Upper lobe of right lung (tissue), 1 donor: ENCODE results near the gene EEF2K. TPM values are rescaled to one million over a fixed set of nuclear protein-coding genes. Genes with fewer than 3 reads are reported as not detected.

Experiments
- ATAC-seq: fragments of 200-7000 bp; cut with Tn5 transposase; one replicate; pipeline ENCODE4 v1.9.1; 2020; ENCODE audit warnings: mild to moderate bottlenecking, moderate library complexity
- DNase-seq: peaks from one replicate; pipeline ENCODE4 v3.0.0-alpha.2; 2020
- H3K27ac ChIP-seq: fragments of 200-600 bp; one replicate; pipeline ENCODE4 v1.8.0; 2022
- H3K27me3 ChIP-seq: fragments of 200-600 bp; one replicate; pipeline ENCODE4 v1.8.0; 2022; ENCODE audit warnings: mild to moderate bottlenecking
- H3K36me3 ChIP-seq: fragments of 200-600 bp; one replicate; pipeline ENCODE4 v1.8.0; 2022
- H3K4me1 ChIP-seq: fragments of 200-600 bp; one replicate; pipeline ENCODE4 v1.8.0; 2022
- H3K4me3 ChIP-seq: fragments of 200-600 bp; one replicate; pipeline ENCODE4 v1.8.0; 2022; ENCODE audit warnings: mild to moderate bottlenecking
- H3K9me3 ChIP-seq: fragments of 200-600 bp; one replicate; pipeline ENCODE4 v1.8.0; 2022
- CTCF ChIP-seq: fragments of 200-600 bp; IDR thresholded peaks from one replicate; pipeline ENCODE4 v1.8.0; 2022; ENCODE audit warnings: antibody characterized with exemption
- intact Hi-C: fragments of 100-400 bp; cut with DNase I; formaldehyde crosslinking; loops from one replicate; pipeline ENCODE4 v1.11.0; 2022
- total RNA-seq: library from RNA; stranded (reverse); fragmentation: NEBNext Ultra II Directional; extraction: Animal tissue kit (Norgen Biotek cat#: 25700); gene quantifications from one replicate; pipeline ENCODE4 v1.2.1, GENCODE V29; 2021
- donor health status: DM: no; HTN: yes; CAD: no; lungs with severe emphysema.

Gene EEF2K
- total RNA-seq, 1 donor from 2014 or later, result 34.9 TPM

- TF ChIP-seq CTCF, result no peak
- intact Hi-C loops, result no loop called here
- Histone ChIP-seq H3K36me3 (no peaks in the 10 kb centered on the region), H3K27ac (peak overlapping the region; percentile 95), H3K4me1 (peaks cover 36% of the 10 kb centered on the region), H3K27me3 (no peaks in the 10 kb centered on the region), H3K4me3 (peak overlapping the region; percentile 73), H3K9me3 (no peaks in the 10 kb centered on the region)
- ATAC-seq (peak; percentile 83), DNase-seq (peak; percentile 100)
These were observed 15.1 kb upstream of the EEF2K start for GRCh38 chr16:22190776-22191531.

- intact Hi-C loops, result no loop called here
- Histone ChIP-seq H3K9me3 (no peaks in the 10 kb centered on the region), H3K4me1 (peaks cover 36% of the 10 kb centered on the region), H3K4me3 (peak overlapping the region; percentile 55), H3K36me3 (no peaks in the 10 kb centered on the region), H3K27ac (peak overlapping the region; percentile 95), H3K27me3 (no peaks in the 10 kb centered on the region)
- ATAC-seq (no peak), DNase-seq (no peak)
- TF ChIP-seq CTCF, result no peak
These were observed 14.4 kb upstream of the EEF2K start for GRCh38 chr16:22191532-22192260.

- TF ChIP-seq CTCF, result no peak
- H3K27ac ChIP-seq, result peak overlapping the region; percentile 95
- DNase-seq, result peak; percentile 81
These were observed 13.6 kb upstream of the EEF2K start for GRCh38 chr16:22192261-22193062.

GRCh38 chr16:22193063-22193411 is 13.0 kb upstream of the EEF2K start:
- ATAC-seq (no peak), DNase-seq (no peak)
- intact Hi-C loops, result no loop called here
- TF ChIP-seq CTCF, result no peak
- Histone ChIP-seq H3K36me3 (no peaks in the 10 kb centered on the region), H3K27ac (peak overlapping the region; percentile 95), H3K9me3 (no peaks in the 10 kb centered on the region), H3K4me1 (peaks cover 36% of the 10 kb centered on the region), H3K4me3 (peak overlapping the region; percentile 55), H3K27me3 (no peaks in the 10 kb centered on the region)

More at GRCh38 chr16:22192261-22193062, 13.6 kb upstream of the EEF2K start:
- H3K4me3 ChIP-seq, result peak overlapping the region; percentile 55
- ATAC-seq, result peak; percentile 6
- no peaks in the 10 kb centered on the region for H3K27me3 ChIP-seq
- H3K36me3 ChIP-seq, result no peaks in the 10 kb centered on the region
- H3K9me3 ChIP-seq, result no peaks in the 10 kb centered on the region
- intact Hi-C loops, result no loop called here
- peaks cover 36% of the 10 kb centered on the region for H3K4me1 ChIP-seq

DNA sequence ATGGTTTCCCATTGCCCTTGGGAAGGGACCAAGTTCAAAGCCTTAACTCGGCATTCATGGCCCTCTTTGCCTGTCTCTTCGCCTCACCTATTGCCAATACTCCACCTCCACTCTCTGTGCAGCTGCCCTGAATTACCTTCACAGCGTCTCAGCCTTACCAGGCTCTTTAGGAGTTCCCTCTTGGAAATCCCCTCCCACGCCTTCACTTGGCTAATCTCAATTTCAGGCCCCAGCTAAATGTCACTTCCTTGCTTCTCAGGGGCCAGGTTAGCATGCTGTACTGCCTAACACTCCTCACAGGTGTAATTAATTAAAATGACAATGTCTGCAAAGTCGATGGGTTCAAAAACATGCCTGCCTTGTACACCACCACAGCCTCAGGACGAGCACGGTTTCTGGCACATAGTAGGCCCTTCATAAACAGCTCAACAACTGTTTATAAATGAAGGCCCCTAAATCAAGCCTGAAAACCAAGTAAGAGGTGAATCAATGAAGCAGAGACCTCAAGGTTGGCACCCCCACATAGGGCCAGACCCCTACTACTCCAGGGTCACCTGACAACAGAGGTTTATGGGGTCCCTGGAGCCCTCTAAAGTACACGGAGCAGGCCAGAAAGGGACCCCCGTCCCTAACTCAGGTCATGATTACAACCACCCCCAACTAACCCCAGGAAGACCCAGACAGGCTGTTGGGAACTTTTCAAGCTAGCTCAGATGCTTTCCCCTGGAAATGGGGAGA is 11.2 kb upstream of the EEF2K start:
- peaks cover 30% of the 10 kb centered on the region for H3K4me1 ChIP-seq
- no peak overlapping the region for H3K4me3 ChIP-seq
- H3K9me3 ChIP-seq, result no peaks in the 10 kb centered on the region
- DNase-seq (no peak), ATAC-seq (no peak)
- intact Hi-C loops, result loop anchor here (5.0 kb wide), 1 partner anchor 102 kb away; the partner anchor contains the start of gene POLR3E
- no peaks in the 10 kb centered on the region for H3K27me3 ChIP-seq
- TF ChIP-seq CTCF, result no peak
- H3K36me3 ChIP-seq, result no peaks in the 10 kb centered on the region
- H3K27ac ChIP-seq, result peak overlapping the region; percentile 71
